GM19438 (cell line): ENCODE results near the gene ITIH4.

Source experiments
- ATAC-seq: cut with Tn5 transposase; IDR thresholded peaks from one replicate; pipeline ENCODE4 v1.9.1; 2021; ENCODE audit warnings: low read depth; ENCODE audit not compliant: unreplicated experiment

The ITIH4 gene

GRCh38 chr3:52834871-52835501, 4.5 kb upstream of the ITIH4 start, which contains the start of gene MUSTN1:
MUSTN1 (minus strand) TSS chr3:52835019; CDS start chr3:52834948, 71 bp downstream.
- no peak for ATAC-seq

GRCh38 chr3:52833202-52833601, 2.7 kb upstream of the ITIH4 start:
- no peak for ATAC-seq

GRCh38 chr3:52831500-52832301, 1.2 kb upstream of the ITIH4 start:
- ATAC-seq: no peak

GRCh38 chr3:52829906-52830463, 487 bp downstream of the ITIH4 start:
- no peak for ATAC-seq

GRCh38 chr3:52829482-52829881, 990 bp downstream of the ITIH4 start:
- ATAC-seq: no peak

GRCh38 chr3:52827866-52828376, 2.6 kb downstream of the ITIH4 start:
- ATAC-seq: no peak

GRCh38 chr3:52827441-52827840, 3.0 kb downstream of the ITIH4 start:
- ATAC-seq: no peak

GRCh38 chr3:52824037-52824436, 6.4 kb downstream of the ITIH4 start:
- ATAC-seq: no peak

- no peak for ATAC-seq
Observed at GRCh38 chr3:52822363-52822762, 8.1 kb downstream of the ITIH4 start.

GRCh38 chr3:52820736-52821135, 9.7 kb downstream of the ITIH4 start:
- ATAC-seq: no peak

GRCh38 chr3:52819936-52820335, 10.5 kb downstream of the ITIH4 start:
- no peak for ATAC-seq

- ATAC-seq: no peak
Observed at GRCh38 chr3:52817860-52818259, 12.6 kb downstream of the ITIH4 start.

GRCh38 chr3:52817221-52817620, 13.3 kb downstream of the ITIH4 start:
- ATAC-seq: no peak

- ATAC-seq: no peak
Observed at GRCh38 chr3:52816654-52817053, 13.8 kb downstream of the ITIH4 start.

- ATAC-seq: no peak
Observed at GRCh38 chr3:52816199-52816598, 14.3 kb downstream of the ITIH4 start.

GRCh38 chr3:52813810-52814209, 16.7 kb downstream of the ITIH4 start:
- ATAC-seq: no peak

- ATAC-seq: no peak
Observed at GRCh38 chr3:52811452-52812011, 18.9 kb downstream of the ITIH4 start.

- ATAC-seq: no peak
Observed at GRCh38 chr3:52810923-52811322, 19.5 kb downstream of the ITIH4 start.

- ATAC-seq: no peak
Observed at GRCh38 chr3:52809662-52810377, 20.7 kb downstream of the ITIH4 start.

- no peak for ATAC-seq
Observed at GRCh38 chr3:52809149-52809548, 21.3 kb downstream of the ITIH4 start.
